ENCODE data around the gene NCF2.

DNA sequence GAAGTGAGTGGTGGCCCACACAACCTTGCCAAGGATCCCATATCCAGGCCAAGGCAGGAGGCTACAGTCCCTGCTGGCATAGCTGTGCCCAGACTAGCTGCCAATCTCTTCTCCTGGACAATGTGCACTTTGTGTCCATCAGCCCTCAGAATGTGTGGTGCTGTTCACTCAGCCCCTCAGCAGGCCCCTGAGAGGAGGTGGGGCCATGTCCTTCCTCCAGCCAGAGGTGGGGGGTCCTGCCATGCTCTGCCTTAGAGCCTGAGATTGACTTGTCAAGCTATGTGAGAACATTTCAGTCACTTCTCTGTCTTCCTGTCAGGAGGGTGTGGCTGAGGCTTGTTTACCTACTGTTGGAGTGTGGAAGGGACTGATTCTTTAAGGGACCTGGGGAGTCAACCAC is 1.4 kb downstream of the NCF2 start:
- TF ChIP-seq, protein P1, sequence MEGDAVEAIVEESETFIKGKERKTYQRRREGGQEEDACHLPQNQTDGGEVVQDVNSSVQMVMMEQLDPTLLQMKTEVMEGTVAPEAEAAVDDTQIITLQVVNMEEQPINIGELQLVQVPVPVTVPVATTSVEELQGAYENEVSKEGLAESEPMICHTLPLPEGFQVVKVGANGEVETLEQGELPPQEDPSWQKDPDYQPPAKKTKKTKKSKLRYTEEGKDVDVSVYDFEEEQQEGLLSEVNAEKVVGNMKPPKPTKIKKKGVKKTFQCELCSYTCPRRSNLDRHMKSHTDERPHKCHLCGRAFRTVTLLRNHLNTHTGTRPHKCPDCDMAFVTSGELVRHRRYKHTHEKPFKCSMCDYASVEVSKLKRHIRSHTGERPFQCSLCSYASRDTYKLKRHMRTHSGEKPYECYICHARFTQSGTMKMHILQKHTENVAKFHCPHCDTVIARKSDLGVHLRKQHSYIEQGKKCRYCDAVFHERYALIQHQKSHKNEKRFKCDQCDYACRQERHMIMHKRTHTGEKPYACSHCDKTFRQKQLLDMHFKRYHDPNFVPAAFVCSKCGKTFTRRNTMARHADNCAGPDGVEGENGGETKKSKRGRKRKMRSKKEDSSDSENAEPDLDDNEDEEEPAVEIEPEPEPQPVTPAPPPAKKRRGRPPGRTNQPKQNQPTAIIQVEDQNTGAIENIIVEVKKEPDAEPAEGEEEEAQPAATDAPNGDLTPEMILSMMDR (conservative IDR thresholded peaks at IDR 0.05; ENCODE audit: low read depth, low read length): no peak
- TF ChIP-seq EZH2 (IDR thresholded peaks at IDR 0.05; ENCODE audit: low read length, unreplicated experiment): no peak

All from PC-3 (cell line).